ENCODE measurements around the gene LRRC8B. TPM values are rescaled to one million over a fixed set of nuclear protein-coding genes. Genes with fewer than 3 reads are reported as not detected.

Gene LRRC8B
- polyA plus RNA-seq, 1 of the 3 experiments (the other 2 are of a cell fraction) = 3.7 TPM

GRCh38 chr1:89563957-89564604 lies 39.5 kb downstream of the LRRC8B start (continued):
- TF ChIP-seq IRF3 (IDR thresholded peaks at IDR 0.05; ENCODE audit: low read depth, low read length) = no peak
- no peak for TF ChIP-seq FOSL2 (IDR thresholded peaks at IDR 0.05; ENCODE audit: borderline replicate concordance, low read depth)
- TF ChIP-seq RCOR1 (IDR thresholded peaks at IDR 0.05; ENCODE audit: low read length) = no peak; the same call in 1 of the 2 replicates
- peak; percentile 62 for TF ChIP-seq POLR2AphosphoS5 (IDR thresholded peaks at IDR 0.05; ENCODE audit: low read depth, low read length)
- TF ChIP-seq RXRA (IDR thresholded peaks at IDR 0.05; ENCODE audit: borderline replicate concordance, low read depth) = no peak
- peak; percentile 68; the same call in 1 of the 2 replicates for TF ChIP-seq SIN3A (IDR thresholded peaks at IDR 0.05; ENCODE audit: borderline replicate concordance, low read depth, low read length)
- peak; percentile 18; the same call in 1 of the 2 replicates for TF ChIP-seq GATA2 (CRISPR knock-in tag; IDR thresholded peaks at IDR 0.05)
- no peak for TF ChIP-seq MAX (IDR thresholded peaks at IDR 0.05; ENCODE audit: low read depth)
- TF ChIP-seq, protein P1, sequence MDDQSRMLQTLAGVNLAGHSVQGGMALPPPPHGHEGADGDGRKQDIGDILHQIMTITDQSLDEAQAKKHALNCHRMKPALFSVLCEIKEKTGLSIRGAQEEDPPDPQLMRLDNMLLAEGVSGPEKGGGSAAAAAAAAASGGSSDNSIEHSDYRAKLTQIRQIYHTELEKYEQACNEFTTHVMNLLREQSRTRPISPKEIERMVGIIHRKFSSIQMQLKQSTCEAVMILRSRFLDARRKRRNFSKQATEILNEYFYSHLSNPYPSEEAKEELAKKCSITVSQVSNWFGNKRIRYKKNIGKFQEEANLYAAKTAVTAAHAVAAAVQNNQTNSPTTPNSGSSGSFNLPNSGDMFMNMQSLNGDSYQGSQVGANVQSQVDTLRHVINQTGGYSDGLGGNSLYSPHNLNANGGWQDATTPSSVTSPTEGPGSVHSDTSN (IDR thresholded peaks at IDR 0.05) = peak; percentile 91
- no peak for TF ChIP-seq RFX5 (IDR thresholded peaks at IDR 0.05; ENCODE audit: low read length)
- peak; percentile 43; the same call in 1 of the 2 replicates for TF ChIP-seq JUND (IDR thresholded peaks at IDR 0.05)
- TF ChIP-seq FOXJ3 (CRISPR knock-in tag; IDR thresholded peaks at IDR 0.05) = no peak
- 0 out of 2 replicates have a peak, but pooled peaks have one; percentile 41 for TF ChIP-seq FOXM1 (IDR thresholded peaks at IDR 0.05; ENCODE audit: low read depth)
- TF ChIP-seq RAD21 (IDR thresholded peaks at IDR 0.05; ENCODE audit: low read length) = no peak
- TF ChIP-seq SMC3 (IDR thresholded peaks at IDR 0.05; ENCODE audit: low read depth, low read length) = no peak
- no peak for TF ChIP-seq GABPA (IDR thresholded peaks at IDR 0.05; ENCODE audit: low read depth)
- peak; percentile 54 to 88; a peak in 3 of 4 replicates for TF ChIP-seq EP300 (IDR thresholded peaks at IDR 0.05; ENCODE audit: borderline replicate concordance in 1 of 2, low read depth in 1 of 2, low read length in 1 of 2)
- no peak for TF ChIP-seq TAF1 (IDR thresholded peaks at IDR 0.05; ENCODE audit: borderline replicate concordance, low read depth, low read length)

DNA sequence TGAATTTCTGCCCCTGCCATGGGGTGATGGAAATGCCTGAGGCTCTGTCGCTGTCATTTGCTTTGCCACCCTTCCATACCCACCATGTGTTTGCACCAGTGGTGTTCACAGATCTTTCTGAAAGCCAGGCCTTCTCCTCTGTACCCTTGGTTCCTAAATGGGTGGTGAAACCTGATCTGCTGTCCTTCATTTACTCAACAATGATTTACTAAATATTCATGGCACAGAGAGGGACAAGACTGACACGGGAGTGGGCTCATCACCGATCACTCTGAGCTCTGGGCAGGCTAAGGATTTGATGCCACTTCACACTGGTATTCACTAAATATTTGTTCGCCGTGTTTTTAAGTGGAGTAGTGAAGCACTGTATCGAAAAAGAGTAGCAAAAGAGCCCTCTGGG lies 40.9 kb downstream of the LRRC8B start:
- POLR2A ChIA-PET = no interaction called here
- no peak for DNase-seq
- H3K4me2 ChIP-seq = no peak overlapping the region
- no peak overlapping the region for H3K4me3 ChIP-seq (ENCODE audit: low read depth in 2 of 2, low read length in 1 of 2)
- H3K27me3 ChIP-seq (ENCODE audit: insufficient read depth) = no peaks in the 10 kb centered on the region
- H3F3A ChIP-seq (replicated peaks; ENCODE audit: insufficient read depth) = peaks cover 4% of the 10 kb centered on the region
- no peak overlapping the region for H3K9ac ChIP-seq
- H3K4me1 ChIP-seq (ENCODE audit: control insufficient read depth in 1 of 2, insufficient read depth in 2 of 2, low read depth in 1 of 2, low read length in 1 of 2) = peaks cover 9 to 27% of the 10 kb centered on the region in 2 experiments; a peak in 2 of 4 replicates
- WGBS (ENCODE audit: low lambda C conversion rate) = 96% methylated on average over 6 of the region's 6 CpGs
- CTCF ChIA-PET = interaction anchor here (1.0 to 3.0 kb wide), 3 partner anchors 34 to 82 kb away, joined by 3 to 6 read pairs (median 5); no protein-coding TSS in a partner anchor
- no peaks in the 10 kb centered on the region for H3K79me2 ChIP-seq (ENCODE audit: insufficient read depth)
- no peaks in the 10 kb centered on the region for H4K20me1 ChIP-seq (ENCODE audit: insufficient read depth)
- H2AFZ ChIP-seq (ENCODE audit: low read depth) = no peak overlapping the region
- no peaks in the 10 kb centered on the region for H3K9me3 ChIP-seq
- no peaks in the 10 kb centered on the region for H3K9me2 ChIP-seq
- H3K36me3 ChIP-seq (replicated peaks in 1 of 2; ENCODE audit: control insufficient read depth in 1 of 2, insufficient read depth in 2 of 2, low read length in 1 of 2) = no peaks in the 10 kb centered on the region
- peak overlapping the region in 1 of 2 experiments; percentile 91; a peak in 2 of 4 replicates for H3K27ac ChIP-seq (ENCODE audit: low read depth in 2 of 2, low read length in 1 of 2)
- TF ChIP-seq FOSL2 (IDR thresholded peaks at IDR 0.05; ENCODE audit: borderline replicate concordance, low read depth) = no peak
- TF ChIP-seq, protein P2, sequence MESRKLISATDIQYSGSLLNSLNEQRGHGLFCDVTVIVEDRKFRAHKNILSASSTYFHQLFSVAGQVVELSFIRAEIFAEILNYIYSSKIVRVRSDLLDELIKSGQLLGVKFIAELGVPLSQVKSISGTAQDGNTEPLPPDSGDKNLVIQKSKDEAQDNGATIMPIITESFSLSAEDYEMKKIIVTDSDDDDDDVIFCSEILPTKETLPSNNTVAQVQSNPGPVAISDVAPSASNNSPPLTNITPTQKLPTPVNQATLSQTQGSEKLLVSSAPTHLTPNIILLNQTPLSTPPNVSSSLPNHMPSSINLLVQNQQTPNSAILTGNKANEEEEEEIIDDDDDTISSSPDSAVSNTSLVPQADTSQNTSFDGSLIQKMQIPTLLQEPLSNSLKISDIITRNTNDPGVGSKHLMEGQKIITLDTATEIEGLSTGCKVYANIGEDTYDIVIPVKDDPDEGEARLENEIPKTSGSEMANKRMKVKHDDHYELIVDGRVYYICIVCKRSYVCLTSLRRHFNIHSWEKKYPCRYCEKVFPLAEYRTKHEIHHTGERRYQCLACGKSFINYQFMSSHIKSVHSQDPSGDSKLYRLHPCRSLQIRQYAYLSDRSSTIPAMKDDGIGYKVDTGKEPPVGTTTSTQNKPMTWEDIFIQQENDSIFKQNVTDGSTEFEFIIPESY (IDR thresholded peaks at IDR 0.05; ENCODE audit: borderline replicate concordance, low read depth) = no peak
- TF ChIP-seq IRF3 (IDR thresholded peaks at IDR 0.05; ENCODE audit: low read depth, low read length) = no peak
- TF ChIP-seq RFX5 (IDR thresholded peaks at IDR 0.05; ENCODE audit: low read length) = no peak
- no peak for TF ChIP-seq TEAD4 (IDR thresholded peaks at IDR 0.05; ENCODE audit: borderline replicate concordance, insufficient read depth)
- TF ChIP-seq SIN3A (IDR thresholded peaks at IDR 0.05; ENCODE audit: borderline replicate concordance, low read depth, low read length) = no peak
- TF ChIP-seq ELF1 (IDR thresholded peaks at IDR 0.05) = no peak
- TF ChIP-seq RXRA (IDR thresholded peaks at IDR 0.05; ENCODE audit: borderline replicate concordance, low read depth) = no peak
- TF ChIP-seq EZH2phosphoT487 (IDR thresholded peaks at IDR 0.05; ENCODE audit: borderline replicate concordance, low read depth) = no peak
- no peak for TF ChIP-seq TAF1 (IDR thresholded peaks at IDR 0.05; ENCODE audit: borderline replicate concordance, low read depth, low read length)
- TF ChIP-seq GATA2 (CRISPR knock-in tag; IDR thresholded peaks at IDR 0.05) = no peak
